ENCODE measurements around the gene CCDC88B. TPM values are rescaled to one million over a fixed set of nuclear protein-coding genes. Genes with fewer than 3 reads are reported as not detected.

CCDC88B gene
- total RNA-seq, 4 donors from 2014 or later, result 0.98 to 5.2 (median 2.1) TPM

DNA sequence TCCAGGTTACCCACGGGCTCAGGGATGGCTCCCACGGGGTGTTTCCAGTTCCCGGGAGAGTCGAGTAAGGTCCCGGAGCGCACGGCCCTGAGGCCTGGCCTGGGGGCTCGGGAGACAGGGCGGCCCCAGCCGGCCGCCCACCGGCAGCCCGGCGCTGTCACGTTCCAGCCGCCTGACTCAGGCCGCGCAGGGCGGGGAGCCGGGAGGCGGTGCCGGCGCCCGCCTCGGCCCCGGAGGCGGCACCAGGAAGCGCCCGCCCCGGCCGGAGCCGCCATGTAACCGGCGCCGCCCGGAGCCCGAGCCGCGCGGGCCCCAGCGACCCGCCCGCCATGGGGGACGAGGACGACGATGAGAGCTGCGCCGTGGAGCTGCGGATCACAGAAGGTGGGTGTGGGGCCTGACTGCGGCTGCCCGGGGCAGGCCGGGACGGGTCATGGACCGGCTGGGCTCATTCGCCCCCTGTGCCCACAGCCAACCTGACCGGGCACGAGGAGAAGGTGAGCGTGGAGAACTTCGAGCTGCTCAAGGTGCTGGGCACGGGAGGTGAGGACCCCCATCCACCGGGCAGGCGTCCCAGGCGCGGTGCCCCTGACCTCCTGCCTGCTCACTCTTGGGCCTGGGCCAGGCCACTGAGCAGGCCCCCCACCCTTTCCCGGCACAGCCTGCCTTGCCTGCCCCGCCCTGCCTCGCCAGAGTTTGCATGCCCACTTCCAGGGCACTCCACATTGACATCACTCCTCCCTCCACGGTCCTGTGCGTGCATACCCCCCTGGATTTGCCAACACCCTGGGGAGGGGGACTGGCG lies 19.1 kb downstream of the CCDC88B start, which contains the start of gene RPS6KA4:
RPS6KA4 (plus strand) TSS at position 256 of the 805 bp plus-strand sequence; CDS start at position 330, 74 bp downstream.
- H3K9me3 ChIP-seq, result no peaks in the 10 kb centered on the region
- H3K4me1 ChIP-seq, result peaks cover 5 to 26% of the 10 kb centered on the region in 2 donors
- peak within 1 kb of the TSS; percentile 60 to 84 (median 68) for H3K4me3 ChIP-seq
- DNase-seq, result peak in 1 of 2 donors; percentile 37
- H3K36me3 ChIP-seq, result peaks cover 0 to 40% of the 10 kb centered on the region in 2 donors
- TF ChIP-seq CTCF (IDR thresholded peaks at IDR 0.05 in 4 of 5, conservative IDR thresholded peaks at IDR 0.05 in 1 of 5), result peak in 3 of 5 experiments; percentile 5 to 12 (median 6)
- peak; percentile 72 to 85 for TF ChIP-seq POLR2A (IDR thresholded peaks at IDR 0.05)
- in situ Hi-C loops (cut with MboI; ENCODE audit: low sequenced_read_pairs in 4 of 4), result no loop called here
- no peaks in the 10 kb centered on the region for H3K27me3 ChIP-seq
- peak; percentile 80 to 83 for ATAC-seq
- H3K27ac ChIP-seq, result peak within 1 kb of the TSS; percentile 80 to 91 (median 86)
- intact Hi-C loops (cut with DNase I; ENCODE audit: low total_unique reads), result no loop called here

DNA sequence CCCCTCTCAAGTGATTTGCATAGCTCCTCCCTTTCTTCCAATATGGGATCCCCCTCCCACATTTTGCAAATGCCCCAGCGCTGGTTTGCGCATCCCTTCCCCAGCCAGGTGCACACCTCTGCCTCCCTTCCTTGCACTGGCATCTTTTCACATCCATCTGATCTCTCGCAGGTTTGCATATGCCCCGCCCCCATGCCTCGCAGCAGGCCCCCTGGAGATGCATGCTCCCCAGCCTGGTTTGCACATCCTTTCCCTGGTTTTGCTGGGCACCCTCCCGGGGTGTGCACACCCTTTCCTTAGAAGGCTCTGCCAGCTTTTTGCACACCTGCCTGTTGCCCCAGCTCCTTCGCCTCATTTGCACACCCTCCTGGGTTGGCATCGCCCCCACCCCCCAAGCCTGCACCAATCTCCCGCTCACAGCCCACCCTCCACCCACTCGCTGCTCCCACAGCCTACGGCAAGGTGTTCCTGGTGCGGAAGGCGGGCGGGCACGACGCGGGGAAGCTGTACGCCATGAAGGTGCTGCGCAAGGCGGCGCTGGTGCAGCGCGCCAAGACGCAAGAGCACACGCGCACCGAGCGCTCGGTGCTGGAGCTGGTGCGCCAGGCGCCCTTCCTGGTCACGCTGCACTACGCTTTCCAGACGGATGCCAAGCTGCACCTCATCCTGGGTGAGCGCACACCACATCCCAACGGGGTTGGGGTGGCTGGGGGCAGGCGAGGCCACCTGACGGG lies 19.9 kb downstream of the CCDC88B start:
- no peak for DNase-seq
- in situ Hi-C loops (cut with MboI; ENCODE audit: low sequenced_read_pairs in 4 of 4), result no loop called here
- Histone ChIP-seq H3K9me3 (no peaks in the 10 kb centered on the region), H3K36me3 (peaks cover 0 to 42% of the 10 kb centered on the region in 2 donors), H3K4me1 (peaks cover 5 to 26% of the 10 kb centered on the region in 2 donors), H3K27me3 (no peaks in the 10 kb centered on the region), H3K27ac (peak overlapping the region in 1 of 4 donors; percentile 91), H3K4me3 (peak overlapping the region; percentile 60 to 84 (median 68))
- intact Hi-C loops (cut with DNase I; ENCODE audit: low total_unique reads), result no loop called here
- ATAC-seq, result no peak
- TF ChIP-seq POLR2A (IDR thresholded peaks at IDR 0.05) (no peak), CTCF (IDR thresholded peaks at IDR 0.05 in 4 of 5, conservative IDR thresholded peaks at IDR 0.05 in 1 of 5) (no peak)

DNA sequence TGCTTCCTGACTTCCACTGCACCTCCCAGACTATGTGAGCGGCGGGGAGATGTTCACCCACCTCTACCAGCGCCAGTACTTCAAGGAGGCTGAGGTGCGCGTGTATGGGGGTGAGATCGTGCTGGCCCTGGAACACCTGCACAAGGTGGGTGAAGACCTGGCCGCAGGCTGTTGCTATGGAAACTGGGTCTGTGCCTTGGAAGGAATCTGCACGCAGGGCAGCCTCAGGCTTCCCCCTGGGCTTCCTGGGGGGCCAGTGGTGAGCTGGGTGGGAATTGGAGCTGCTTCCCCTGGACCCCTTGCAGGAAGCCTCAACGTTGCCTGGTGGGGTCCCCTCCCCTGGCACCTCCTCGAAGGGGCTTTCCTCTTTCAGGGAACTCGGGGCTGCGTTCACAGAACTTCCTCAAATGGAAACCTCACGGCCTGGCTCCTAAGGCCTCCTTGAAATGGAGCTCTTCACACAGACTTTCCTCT lies 20.5 kb downstream of the CCDC88B start:
- TF ChIP-seq CTCF (IDR thresholded peaks at IDR 0.05 in 4 of 5, conservative IDR thresholded peaks at IDR 0.05 in 1 of 5) (no peak), POLR2A (IDR thresholded peaks at IDR 0.05) (no peak)
- ATAC-seq, result no peak
- H3K36me3 ChIP-seq, result peaks cover 0 to 47% of the 10 kb centered on the region in 2 donors
- intact Hi-C loops (cut with DNase I; ENCODE audit: low total_unique reads) (no loop called here), in situ Hi-C loops (cut with MboI; ENCODE audit: low sequenced_read_pairs in 4 of 4) (no loop called here)
- no peaks in the 10 kb centered on the region for H3K27me3 ChIP-seq
- H3K4me3 ChIP-seq, result no peak overlapping the region
- DNase-seq, result no peak
- peaks cover 5 to 23% of the 10 kb centered on the region in 2 donors for H3K4me1 ChIP-seq
- no peak overlapping the region for H3K27ac ChIP-seq
- H3K9me3 ChIP-seq, result no peaks in the 10 kb centered on the region

DNA sequence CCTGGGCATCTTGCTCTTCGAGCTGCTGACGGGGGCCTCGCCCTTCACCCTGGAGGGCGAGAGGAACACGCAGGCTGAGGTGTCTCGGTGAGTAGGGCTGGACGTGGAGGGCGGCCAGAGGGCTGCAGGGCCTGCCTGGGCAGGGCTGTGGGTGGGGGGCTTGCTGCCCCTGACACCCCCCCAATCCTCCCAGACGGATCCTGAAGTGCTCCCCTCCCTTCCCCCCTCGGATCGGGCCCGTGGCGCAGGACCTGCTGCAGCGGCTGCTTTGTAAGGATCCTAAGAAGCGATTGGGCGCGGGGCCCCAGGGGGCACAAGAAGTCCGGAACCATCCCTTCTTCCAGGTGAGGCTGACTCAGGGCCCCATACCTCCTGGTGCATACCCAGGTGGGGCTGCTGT lies 21.7 kb downstream of the CCDC88B start:
- Histone ChIP-seq H3K9me3 (no peaks in the 10 kb centered on the region), H3K4me3 (no peak overlapping the region), H3K27me3 (no peaks in the 10 kb centered on the region), H3K4me1 (peaks cover 5 to 19% of the 10 kb centered on the region in 2 donors), H3K27ac (no peak overlapping the region), H3K36me3 (peaks cover 0 to 58% of the 10 kb centered on the region in 2 donors)
- ATAC-seq (no peak), DNase-seq (no peak)
- TF ChIP-seq POLR2A (IDR thresholded peaks at IDR 0.05), result no peak
- no peak for TF ChIP-seq CTCF (IDR thresholded peaks at IDR 0.05 in 4 of 5, conservative IDR thresholded peaks at IDR 0.05 in 1 of 5)
- intact Hi-C loops (cut with DNase I; ENCODE audit: low total_unique reads), result no loop called here
- in situ Hi-C loops (cut with MboI; ENCODE audit: low sequenced_read_pairs in 4 of 4), result no loop called here
